GM23248 (cell line): Measurements from ENCODE around the gene ARF1. TPM values are rescaled to one million over a fixed set of nuclear protein-coding genes. Genes with fewer than 3 reads are reported as not detected.

ENCODE experiments used
- DNase-seq: peaks from one replicate; pipeline ENCODE4 v3.0.0-alpha.2; 2015
- H2AFZ ChIP-seq: fragments of 200-600 bp; sonication (generic); 2 replicates; pipeline ENCODE4 v1.6.1; 2016; ENCODE audit warnings: antibody characterized with exemption
- H3F3A ChIP-seq: fragments of 200-600 bp; sonication (generic); 2 replicates; pipeline ENCODE4 v1.6.1; 2016; ENCODE audit warnings: mild to moderate bottlenecking, antibody characterized with exemption, mixed run types; ENCODE audit not compliant: insufficient read depth
- H3K27ac ChIP-seq: fragments of 200-600 bp; sonication (generic); 2 replicates; pipeline ENCODE4 v1.5.1; 2016; ENCODE audit warnings: mild to moderate bottlenecking
- H3K27me3 ChIP-seq: fragments of 200-600 bp; sonication (generic); replicated peaks from 2 replicates; pipeline ENCODE4 v1.6.1; 2016; ENCODE audit warnings: mild to moderate bottlenecking; ENCODE audit not compliant: insufficient read depth
- H3K36me3 ChIP-seq: fragments of 200-600 bp; sonication (generic); 2 replicates; pipeline ENCODE4 v1.6.1; 2016; ENCODE audit warnings: low read depth, mild to moderate bottlenecking
- H3K4me1 ChIP-seq: fragments of 200-600 bp; sonication (generic); 2 replicates; pipeline ENCODE4 v1.6.1; 2016; ENCODE audit warnings: mild to moderate bottlenecking; ENCODE audit not compliant: insufficient read depth
- H3K4me2 ChIP-seq: fragments of 200-600 bp; sonication (generic); one replicate; pipeline ENCODE4 v1.6.1; 2016; ENCODE audit warnings: mild to moderate bottlenecking; ENCODE audit not compliant: unreplicated experiment
- H3K4me3 ChIP-seq: fragments of 200-600 bp; sonication (generic); 2 replicates; pipeline ENCODE4 v1.5.1; 2016; ENCODE audit warnings: mild to moderate bottlenecking
- H3K79me2 ChIP-seq: fragments of 200-600 bp; sonication (generic); 2 replicates; pipeline ENCODE4 v1.6.1; 2016; ENCODE audit warnings: mild to moderate bottlenecking; ENCODE audit not compliant: insufficient read depth
- H3K9ac ChIP-seq: fragments of 200-600 bp; sonication (generic); 2 replicates; pipeline ENCODE4 v1.6.1; 2016; ENCODE audit warnings: mild to moderate bottlenecking
- H3K9me2 ChIP-seq: fragments of 200-600 bp; sonication (generic); 2 replicates; pipeline ENCODE4 v1.6.1; 2016; ENCODE audit warnings: mixed run types, mild to moderate bottlenecking, moderate library complexity; ENCODE audit not compliant: insufficient read depth
- H3K9me3 ChIP-seq: fragments of 200-600 bp; sonication (generic); one replicate; pipeline ENCODE4 v1.6.1; 2017; ENCODE audit warnings: low read depth
- H4K20me1 ChIP-seq: fragments of 200-600 bp; sonication (generic); 2 replicates; pipeline ENCODE4 v1.6.0; 2016; ENCODE audit not compliant: insufficient read depth
- EZH2 ChIP-seq: fragments of 200-600 bp; sonication (generic); IDR thresholded peaks from 2 replicates; pipeline ENCODE4 v1.6.1; 2018; ENCODE audit warnings: antibody characterized with exemption, mild to moderate bottlenecking; ENCODE audit not compliant: insufficient read depth, poor library complexity, severe bottlenecking
- EZH2phosphoT487 ChIP-seq: fragments of 200-600 bp; sonication (generic); IDR thresholded peaks from 2 replicates; pipeline ENCODE4 v1.6.1; 2018; ENCODE audit warnings: antibody characterized with exemption, moderate library complexity, mild to moderate bottlenecking, low read depth; ENCODE audit not compliant: insufficient read depth
- WGBS, 2 experiments: methylation state at CpG; one replicate each; pipeline ENCODE4 v1.1.6; 2015 to 2017; ENCODE audit warnings: low lambda C conversion rate in 2 of 2, low coverage in 1 of 2; ENCODE audit errors: missing lambda C conversion rate in 2 of 2; 5-methylcytosine and 5-hydroxymethylcytosine counted together
- in situ Hi-C: fragments of 300-500 bp; cut with MboI; formaldehyde crosslinking; loops from 2 replicates; pipeline ENCODE4 v1.15.0; 2020
- polyA plus RNA-seq: library from polyadenylated mRNA; unstranded; fragments of >200 nt; fragmentation: Nextera tagmentation; extraction: Ambion mirVana; gene quantifications from 2 replicates; pipeline ENCODE4 v1.2.1, GENCODE V29; 2016
- total RNA-seq: library from RNA; depleted of rRNA; stranded (reverse); fragments of >200 nt; shearing (Covaris generic); gene quantifications from 2 replicates; pipeline ENCODE4 v1.2.3, GENCODE V29; 2014

Gene ARF1
- total and polyA plus RNA-seq, 2 experiments from 2014 or later: 292 to 656 TPM

GRCh38 chr1:228048120-228048519 lies 34.4 kb upstream of the ARF1 start:
- H2AFZ ChIP-seq: no peak overlapping the region
- no peak for DNase-seq
- H3K4me3 ChIP-seq: no peak overlapping the region
- in situ Hi-C loops: no loop called here
- no peaks in the 10 kb centered on the region for H3K4me1 ChIP-seq
- H3K9me3 ChIP-seq: no peaks in the 10 kb centered on the region
- H3K27me3 ChIP-seq: peaks cover 18% of the 10 kb centered on the region
- no peaks in the 10 kb centered on the region for H3K36me3 ChIP-seq
- no peak for TF ChIP-seq EZH2
- no peak for TF ChIP-seq EZH2phosphoT487
- no peaks in the 10 kb centered on the region for H3K9me2 ChIP-seq
- H3K79me2 ChIP-seq: no peaks in the 10 kb centered on the region
- H3F3A ChIP-seq: no peaks in the 10 kb centered on the region
- H4K20me1 ChIP-seq: no peaks in the 10 kb centered on the region
- 24 to 28% methylated on average over 5 of the region's 5 CpGs for WGBS, 2 experiments
- no peak overlapping the region for H3K9ac ChIP-seq
- no peak overlapping the region for H3K27ac ChIP-seq
- H3K4me2 ChIP-seq: no peak overlapping the region

DNA sequence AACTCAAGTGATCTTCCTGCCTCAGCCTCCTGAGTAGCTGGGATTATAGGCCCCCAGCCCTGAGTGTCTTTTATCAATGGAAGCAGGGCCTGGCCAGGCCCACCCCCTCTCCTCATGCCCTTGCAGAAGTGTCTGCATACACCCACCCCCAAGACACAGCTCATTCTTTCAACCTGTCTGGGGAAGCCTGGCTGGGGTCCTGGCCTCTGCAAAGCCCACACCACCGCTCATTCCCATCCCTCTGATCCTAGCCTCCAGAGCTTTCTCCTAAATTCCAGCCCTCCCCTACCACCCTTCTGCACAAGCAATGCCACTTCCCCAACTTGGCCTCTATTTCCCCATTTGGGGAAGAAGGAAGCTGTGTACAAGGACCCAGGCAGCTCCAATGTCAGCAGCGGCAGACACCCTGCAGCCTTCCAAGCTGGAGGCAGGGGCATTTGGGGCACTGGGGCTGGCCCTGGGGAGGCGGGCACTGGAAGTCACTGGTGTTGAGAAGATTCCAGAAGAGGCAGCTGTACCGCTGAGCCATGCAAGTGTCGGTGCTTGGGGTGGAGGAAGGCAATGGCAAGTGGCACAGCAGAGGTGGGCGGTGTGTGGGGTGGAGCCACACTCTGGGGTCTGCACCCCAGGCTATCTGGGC lies 33.7 kb upstream of the ARF1 start:
- Histone ChIP-seq H3K4me2 (no peak overlapping the region), H3K4me1 (no peaks in the 10 kb centered on the region), H3K36me3 (no peaks in the 10 kb centered on the region), H2AFZ (no peak overlapping the region), H3K27ac (no peak overlapping the region), H3K9me3 (no peaks in the 10 kb centered on the region), H3K9ac (no peak overlapping the region), H3K9me2 (no peaks in the 10 kb centered on the region), H4K20me1 (no peaks in the 10 kb centered on the region), H3F3A (no peaks in the 10 kb centered on the region), H3K4me3 (no peak overlapping the region), H3K79me2 (no peaks in the 10 kb centered on the region), H3K27me3 (peaks cover 14% of the 10 kb centered on the region)
- TF ChIP-seq EZH2 (no peak), EZH2phosphoT487 (no peak)
- in situ Hi-C loops: no loop called here
- WGBS, 2 experiments: 52 to 57% methylated on average over 6 of the region's 6 CpGs
- DNase-seq: no peak

DNA sequence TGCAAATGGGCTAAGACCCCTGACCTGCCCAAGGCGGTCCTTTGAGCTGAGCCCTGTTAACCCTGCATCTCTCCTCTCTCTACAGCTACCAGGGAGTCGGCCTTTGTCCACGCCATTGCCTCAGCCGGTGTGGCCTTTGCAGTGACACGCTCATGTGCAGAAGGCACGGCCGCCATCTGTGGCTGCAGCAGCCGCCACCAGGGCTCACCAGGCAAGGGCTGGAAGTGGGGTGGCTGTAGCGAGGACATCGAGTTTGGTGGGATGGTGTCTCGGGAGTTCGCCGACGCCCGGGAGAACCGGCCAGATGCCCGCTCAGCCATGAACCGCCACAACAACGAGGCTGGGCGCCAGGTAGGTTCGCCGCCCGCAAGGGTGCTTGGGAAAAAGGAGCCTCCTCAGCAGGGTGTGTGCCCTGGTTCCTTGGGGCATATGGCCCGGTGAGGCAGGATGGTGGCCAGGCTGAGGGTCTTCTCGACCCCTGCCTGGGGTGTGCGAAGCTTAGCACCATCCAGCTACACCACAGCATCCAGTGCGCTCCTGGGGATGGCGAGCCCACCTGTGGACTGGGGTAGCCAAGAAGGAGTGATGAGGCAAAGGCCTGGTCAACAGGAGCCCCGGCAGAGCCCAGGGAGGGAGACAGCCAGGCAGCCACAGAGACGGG lies 31.8 kb upstream of the ARF1 start:
- H3K36me3 ChIP-seq: no peaks in the 10 kb centered on the region
- no peak for DNase-seq
- H3K9me2 ChIP-seq: no peaks in the 10 kb centered on the region
- no peak overlapping the region for H3K9ac ChIP-seq
- H3K79me2 ChIP-seq: no peaks in the 10 kb centered on the region
- H3K27me3 ChIP-seq: peaks cover 4% of the 10 kb centered on the region
- H3K9me3 ChIP-seq: no peaks in the 10 kb centered on the region
- no peaks in the 10 kb centered on the region for H3K4me1 ChIP-seq
- 69 to 77% methylated on average over 30 of the region's 30 CpGs for WGBS, 2 experiments
- H3F3A ChIP-seq: no peaks in the 10 kb centered on the region
- no peak overlapping the region for H2AFZ ChIP-seq
- H3K4me3 ChIP-seq: no peak overlapping the region
- no peak overlapping the region for H3K27ac ChIP-seq
- TF ChIP-seq EZH2: no peak
- no peak for TF ChIP-seq EZH2phosphoT487
- in situ Hi-C loops: no loop called here
- no peak overlapping the region for H3K4me2 ChIP-seq
- H4K20me1 ChIP-seq: no peaks in the 10 kb centered on the region

- H3K4me1 ChIP-seq: no peaks in the 10 kb centered on the region
- H3K9me3 ChIP-seq: no peaks in the 10 kb centered on the region
- no peak overlapping the region for H3K4me2 ChIP-seq
- no peaks in the 10 kb centered on the region for H3K9me2 ChIP-seq
- no peaks in the 10 kb centered on the region for H3F3A ChIP-seq
- 48 to 49% methylated on average over 18 of the region's 18 CpGs for WGBS, 2 experiments
- no peak overlapping the region for H2AFZ ChIP-seq
- no peak for DNase-seq
- H3K4me3 ChIP-seq: no peak overlapping the region
- in situ Hi-C loops: no loop called here
- H3K27me3 ChIP-seq: peaks cover 60% of the 10 kb centered on the region
- H3K9ac ChIP-seq: no peak overlapping the region
- no peak overlapping the region for H3K27ac ChIP-seq
- no peaks in the 10 kb centered on the region for H4K20me1 ChIP-seq
- TF ChIP-seq EZH2: no peak
- TF ChIP-seq EZH2phosphoT487: no peak
- H3K36me3 ChIP-seq: no peaks in the 10 kb centered on the region
- no peaks in the 10 kb centered on the region for H3K79me2 ChIP-seq
Measured at GRCh38 chr1:228058172-228058948, 24.1 kb upstream of the ARF1 start.
